Ecto neural progenitor cell (in vitro differentiated cells): ENCODE measurements around the gene AGK.

ENCODE experiments used
- DNase-seq: peaks from one replicate; pipeline ENCODE4 v3.0.0-alpha.2; 2018; ENCODE audit warnings: low spot score

The AGK gene

DNA sequence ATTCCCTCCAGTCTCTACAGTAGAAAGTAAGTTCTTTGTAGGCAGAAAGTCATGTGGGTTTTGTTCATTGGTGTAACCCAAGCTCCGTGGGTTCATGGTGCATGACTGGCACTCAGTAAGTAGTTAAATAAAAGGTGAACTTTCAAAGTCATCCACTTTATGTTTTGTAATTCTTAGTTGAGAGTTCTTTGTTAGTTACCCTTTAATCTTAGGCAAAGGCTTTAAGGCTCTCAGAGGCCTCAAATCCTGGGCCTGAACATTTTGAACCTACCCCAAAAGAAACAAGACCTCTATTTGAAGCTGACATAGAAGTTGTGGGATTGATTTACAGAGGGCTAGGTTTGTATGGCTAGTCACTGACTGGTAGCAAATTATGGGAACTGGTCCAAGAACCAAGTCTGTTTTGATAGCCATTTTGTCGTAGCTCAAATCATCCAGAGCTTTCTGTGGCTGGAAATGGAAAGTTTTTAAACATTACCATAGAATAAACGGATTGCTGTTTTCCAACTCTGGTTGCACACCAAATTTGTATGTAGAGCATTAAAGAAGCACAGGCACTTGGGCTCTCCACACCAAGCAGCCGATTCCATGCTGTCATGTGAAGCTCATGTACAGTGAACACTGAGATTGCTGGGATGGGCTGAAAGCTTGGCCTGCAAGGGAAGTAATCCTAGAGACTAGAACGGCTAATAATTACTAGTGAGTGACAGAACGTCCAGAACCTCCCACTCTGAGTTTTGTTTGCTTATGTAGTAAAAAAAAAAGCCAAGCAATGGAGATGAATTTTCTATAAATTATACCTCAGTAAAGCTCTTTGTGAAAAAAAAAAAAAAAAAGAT is 97.3 kb downstream of the AGK start:
- DNase-seq, result no peak

- DNase-seq, result no peak
Observed at GRCh38 chr7:141649137-141649864, 98.1 kb downstream of the AGK start.

GRCh38 chr7:141649865-141650634 is 98.8 kb downstream of the AGK start:
- DNase-seq, result peak; percentile 79

DNA sequence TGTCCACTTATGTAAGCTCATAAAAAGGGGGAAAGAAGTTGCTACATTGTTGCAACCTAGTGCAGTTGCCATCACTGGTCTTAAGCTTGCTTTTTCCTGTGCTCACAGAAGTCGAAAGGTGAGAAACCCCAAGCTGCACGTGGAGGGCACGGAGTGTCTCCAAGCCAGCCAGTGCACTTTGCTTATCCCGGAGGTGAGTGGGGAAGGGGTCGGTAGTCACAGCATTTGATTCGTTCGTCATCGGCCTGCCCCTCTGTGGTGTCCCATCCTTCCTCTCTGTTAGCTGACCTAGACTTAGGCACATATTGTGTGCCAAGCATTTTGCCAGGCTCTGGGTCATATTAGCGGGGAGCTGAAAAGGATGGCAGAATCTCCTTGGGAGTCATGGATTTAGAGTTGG is 100.2 kb downstream of the AGK start:
- DNase-seq, result no peak

DNA sequence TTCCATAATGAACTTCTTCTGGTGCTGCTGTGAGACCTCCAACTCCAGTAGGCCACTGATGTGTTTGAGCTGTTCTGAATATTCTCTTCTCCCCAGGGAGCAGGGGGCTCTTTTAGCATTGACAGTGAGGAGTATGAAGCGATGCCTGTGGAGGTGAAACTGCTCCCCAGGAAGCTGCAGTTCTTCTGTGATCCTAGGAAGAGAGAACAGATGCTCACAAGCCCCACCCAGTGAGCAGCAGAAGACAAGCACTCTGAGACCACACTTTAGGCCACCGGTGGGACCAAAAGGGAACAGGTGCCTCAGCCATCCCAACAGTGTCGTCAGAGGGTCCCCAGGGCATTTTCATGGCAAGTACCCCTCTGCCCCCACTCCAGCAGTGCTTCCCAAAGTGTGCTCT is 101.5 kb downstream of the AGK start:
- DNase-seq, result no peak

- DNase-seq, result peak; percentile 63
Observed at GRCh38 chr7:141654551-141654950, 103.3 kb downstream of the AGK start.

DNA sequence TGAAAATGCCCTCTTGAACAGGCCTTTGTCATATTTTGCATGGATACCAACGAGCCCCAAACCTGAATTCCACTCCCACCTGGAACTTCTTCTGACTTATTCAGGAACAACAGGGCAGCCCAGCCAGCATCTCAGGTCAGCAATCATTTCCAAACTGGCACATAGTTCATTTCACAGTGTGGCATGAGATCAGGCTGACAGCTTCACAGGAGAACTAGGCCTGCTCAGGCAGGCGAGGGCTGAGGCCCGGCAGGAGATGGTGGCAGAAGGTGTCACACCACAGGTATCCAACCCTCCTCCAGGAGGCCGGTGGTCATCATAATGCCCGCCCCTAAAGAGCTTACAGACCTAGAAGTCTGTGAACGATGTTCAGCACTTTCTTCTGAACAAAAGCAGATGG is 108.3 kb downstream of the AGK start:
- DNase-seq, result no peak

DNA sequence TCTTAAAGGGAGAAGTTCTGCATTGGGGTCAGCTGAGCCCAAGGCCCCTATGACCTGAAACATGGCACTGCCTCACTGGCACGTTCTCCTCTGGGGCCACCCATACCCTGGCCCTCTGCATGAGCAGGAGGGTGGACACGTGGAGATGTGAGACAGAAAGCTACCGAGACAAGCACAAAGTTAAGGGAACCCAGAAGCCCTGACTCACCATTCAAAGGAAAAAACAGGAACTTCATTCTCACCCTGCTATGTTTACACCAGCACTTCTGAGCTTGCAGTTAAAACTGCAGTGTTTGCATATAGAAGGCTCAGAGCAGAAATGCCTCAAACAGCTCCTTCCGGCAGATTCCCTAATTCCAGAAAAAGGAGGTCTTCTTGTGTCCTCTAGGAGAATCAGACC is 109.0 kb downstream of the AGK start:
- no peak for DNase-seq

- no peak for DNase-seq
Observed at GRCh38 chr7:141663081-141663849, 112.1 kb downstream of the AGK start.

- DNase-seq, result no peak
Observed at GRCh38 chr7:141664450-141664849, 113.2 kb downstream of the AGK start.

GRCh38 chr7:141665208-141666035 is 114.2 kb downstream of the AGK start:
- no peak for DNase-seq

DNA sequence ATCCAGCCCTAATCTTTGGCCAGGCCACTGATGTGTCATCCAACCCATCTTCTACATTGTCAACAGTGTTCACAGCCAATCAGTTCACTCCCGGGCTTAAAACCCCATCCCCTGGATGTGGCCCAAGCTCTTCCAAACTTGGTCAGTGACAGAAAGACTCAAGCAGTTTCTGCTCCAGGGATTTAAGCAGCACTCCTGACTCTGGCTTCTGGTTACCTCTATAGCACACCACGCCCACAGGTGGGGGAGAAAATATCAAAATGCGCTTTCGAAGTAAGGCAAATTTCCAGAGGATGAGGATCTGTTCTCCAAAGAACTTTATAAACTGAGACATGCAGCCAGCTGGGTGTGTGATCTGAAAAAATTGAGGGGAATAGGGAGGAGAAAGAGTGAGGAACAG is 114.9 kb downstream of the AGK start:
- no peak for DNase-seq

DNA sequence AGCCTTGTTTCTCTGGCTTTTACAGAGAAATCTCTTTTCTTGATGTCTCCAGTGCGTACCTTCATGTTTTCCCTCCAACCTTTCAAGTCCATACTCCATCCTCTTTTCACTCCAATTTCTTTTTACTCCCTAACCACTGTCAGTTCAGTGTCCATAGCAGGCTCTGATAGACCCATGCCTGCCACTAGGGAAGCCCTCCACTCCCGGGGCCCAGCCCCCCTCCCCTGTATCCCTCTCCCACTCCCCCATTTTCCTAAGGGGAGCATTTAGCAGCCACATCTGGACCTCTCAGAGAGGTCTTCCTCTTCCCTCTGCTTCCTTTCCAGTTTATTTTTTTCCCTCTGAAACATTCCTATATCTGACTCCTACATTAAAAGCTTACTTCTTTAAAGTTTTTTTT is 117.6 kb downstream of the AGK start:
- DNase-seq, result no peak

- no peak for DNase-seq
Observed at GRCh38 chr7:141671705-141672496, 120.7 kb downstream of the AGK start.

DNA sequence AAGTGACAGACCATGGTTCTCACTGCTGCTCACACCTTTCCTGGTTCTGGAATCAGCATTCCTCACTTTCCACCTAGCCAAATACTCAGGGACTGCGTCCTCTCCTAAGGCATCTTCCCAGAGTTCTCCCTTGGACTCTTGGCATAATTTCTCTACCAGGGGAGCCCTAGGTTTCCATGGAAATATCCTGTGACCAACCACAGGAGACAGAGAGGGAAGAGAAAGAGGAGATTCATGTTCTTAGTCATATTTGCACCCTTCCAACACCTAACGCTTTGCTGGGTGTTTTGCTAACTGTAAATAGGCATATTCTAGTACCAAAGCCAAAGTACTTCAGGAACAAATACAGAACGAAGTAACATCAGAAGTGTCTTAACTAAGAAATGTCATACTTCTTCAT is 122.1 kb downstream of the AGK start:
- DNase-seq, result no peak

- peak; percentile 67 for DNase-seq
Observed at GRCh38 chr7:141674171-141674671, 123.0 kb downstream of the AGK start.

DNA sequence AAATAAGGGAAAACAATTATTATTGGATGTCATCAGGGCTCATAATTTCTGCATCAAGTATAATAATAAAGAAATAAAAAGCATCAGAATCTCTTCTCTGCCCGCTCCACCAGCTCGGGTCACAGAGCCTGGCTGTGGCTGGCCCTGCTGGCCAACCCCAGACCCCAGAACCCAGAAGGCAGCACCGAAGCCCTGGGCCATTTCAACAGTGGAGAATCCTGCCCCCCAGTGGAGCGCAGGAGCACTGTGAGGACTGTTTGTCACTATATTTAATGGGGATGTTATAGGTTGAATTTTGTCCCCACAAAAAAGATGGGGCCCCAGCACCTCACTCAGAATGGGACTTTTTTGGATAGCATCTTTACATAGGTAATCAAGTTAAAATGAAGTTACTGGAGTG is 123.5 kb downstream of the AGK start:
- peak; percentile 77 for DNase-seq

DNA sequence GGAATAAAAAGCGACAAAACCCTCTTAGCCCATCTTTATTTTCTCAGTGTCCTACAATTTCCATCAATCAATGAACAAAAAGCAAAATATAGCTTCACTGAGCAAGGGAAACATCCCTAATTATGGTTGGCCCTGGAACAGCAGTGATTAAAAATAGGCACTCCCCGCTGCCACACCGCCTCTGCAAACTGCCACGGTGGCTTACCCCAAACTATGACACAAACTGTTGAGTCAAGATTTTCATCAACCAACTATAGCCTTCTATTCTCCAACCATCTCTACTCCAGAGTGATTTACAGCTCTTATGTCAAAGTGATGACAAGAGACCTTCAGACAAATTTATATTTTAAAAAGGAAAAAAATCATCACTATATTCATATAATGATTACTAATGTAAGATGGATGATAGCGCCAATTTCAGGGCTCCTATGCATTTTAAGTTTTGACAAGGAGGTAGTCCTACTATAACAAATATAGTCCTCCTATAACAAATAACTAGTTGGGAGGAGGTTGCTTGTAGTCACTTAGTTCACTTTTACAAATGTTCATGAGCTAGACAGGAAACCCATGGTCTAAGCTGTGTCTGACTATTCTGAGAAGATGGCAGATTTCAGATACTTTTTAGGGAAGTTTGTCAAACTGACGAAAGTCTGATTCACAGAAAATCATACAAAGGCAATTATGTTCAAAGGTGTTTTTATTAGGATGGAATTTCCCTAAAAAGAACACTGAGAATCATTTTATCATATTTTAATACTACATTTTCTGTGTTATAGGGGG is 124.4 kb downstream of the AGK start:
- no peak for DNase-seq

- no peak for DNase-seq
Observed at GRCh38 chr7:141676618-141677017, 125.4 kb downstream of the AGK start.
